GM12878 (cell line): ENCODE measurements around the gene FBXL3. TPM values are rescaled to one million over a fixed set of nuclear protein-coding genes. Genes with fewer than 3 reads are reported as not detected.

Source experiments
- ATAC-seq: fragments of 200-7000 bp; cut with Tn5 transposase; 3 replicates; pipeline ENCODE4 v1.9.1; 2020; ENCODE audit warnings: mild to moderate bottlenecking, moderate library complexity
- BruUV-seq: library from RNA; stranded (reverse); fragments of 400-500 nt; replicated peaks from 2 replicates; lab custom pipeline; 2021; lab: Mats Ljungman, UMichigan
- CTCF ChIA-PET: fragments of 300-600 bp; sonication (Branson Sonifier 250); formaldehyde crosslinking; extraction: SDS; loops from one replicate; lab custom pipeline; 2021; ENCODE audit warnings: inconsistent platforms; lab: Yijun Ruan, JAX
- POLR2A ChIA-PET: fragments of 350-600 bp; formaldehyde crosslinking; extraction: SDS; loops from one replicate; lab custom pipeline; 2021; ENCODE audit warnings: inconsistent platforms; lab: Charles Lee
- RAD21 ChIA-PET: fragments of 300-600 bp; sonication (Branson Sonifier 250); formaldehyde crosslinking; loops from one replicate; lab custom pipeline; 2023; ENCODE audit warnings: antibody characterized with exemption; ENCODE audit not compliant: unreplicated experiment; lab: Charles Lee
- SMC1A ChIA-PET: fragments of 300-600 bp; sonication (Branson Sonifier 250); formaldehyde crosslinking; loops from one replicate; lab custom pipeline; 2023; ENCODE audit not compliant: unreplicated experiment, uncharacterized antibody; lab: Charles Lee
- DNase-seq: peaks from one replicate; pipeline ENCODE4 v3.0.0-alpha.2; 2011; ENCODE audit warnings: low read depth, low spot score
- FAIRE-seq: peaks from 3 replicates; lab custom pipeline; 2011; peaks lifted over from hg19 to GRCh38; lab: Jason Lieb, UNC
- H2AFZ ChIP-seq: 2 replicates; pipeline ENCODE4 v1.6.0; 2011; ENCODE audit warnings: low read depth, low read length, control low read depth; ENCODE audit not compliant: control insufficient read depth
- H3K27ac ChIP-seq: 2 replicates; pipeline ENCODE4 v1.5.1; 2011; ENCODE audit warnings: control low read depth; ENCODE audit not compliant: control insufficient read depth, insufficient read depth
- H3K27me3 ChIP-seq, 2 experiments: replicated peaks in 1 of 2; 2 replicates each; pipeline versions ENCODE4 v1.6.0 to v1.6.1; 2011; ENCODE audit warnings: low read length in 1 of 2; ENCODE audit not compliant: control insufficient read depth in 2 of 2, insufficient read depth in 2 of 2
- H3K36me3 ChIP-seq, 2 experiments: 2 replicates each; pipeline ENCODE4 v1.5.1; 2011; ENCODE audit warnings: low read length in 1 of 2; ENCODE audit not compliant: control insufficient read depth in 2 of 2, insufficient read depth in 2 of 2
- H3K4me1 ChIP-seq: 2 replicates; pipeline ENCODE4 v1.6.1; 2011; ENCODE audit warnings: mild to moderate bottlenecking, low read length, moderate library complexity, mixed read lengths; ENCODE audit not compliant: control insufficient read depth, insufficient read depth
- H3K4me2 ChIP-seq: 2 replicates; pipeline ENCODE4 v1.6.0; 2011; ENCODE audit warnings: control low read depth; ENCODE audit not compliant: control insufficient read depth, insufficient read depth
- H3K4me3 ChIP-seq: fragments of 200-600 bp; sonication (generic); 2 replicates; pipeline ENCODE4 v1.5.1; 2016
- H3K79me2 ChIP-seq: 2 replicates; pipeline ENCODE4 v1.6.0; 2011; ENCODE audit warnings: low read length; ENCODE audit not compliant: control insufficient read depth, insufficient read depth
- H3K9ac ChIP-seq: 2 replicates; pipeline ENCODE4 v1.8.0; 2011; ENCODE audit warnings: low read length, control low read depth, mixed read lengths; ENCODE audit not compliant: control insufficient read depth, insufficient read depth
- H3K9me3 ChIP-seq: replicated peaks from 3 replicates; pipeline ENCODE4 v1.5.1; 2011; ENCODE audit warnings: mild to moderate bottlenecking, low read length; ENCODE audit not compliant: control insufficient read depth, insufficient read depth
- H4K20me1 ChIP-seq: 2 replicates; pipeline ENCODE4 v1.6.0; 2011; ENCODE audit not compliant: control insufficient read depth, insufficient read depth
- ASH2L ChIP-seq: fragments of 300-600, 200-600 bp; sonication (generic); IDR thresholded peaks from 2 replicates; pipeline ENCODE4 v1.6.1; 2017; ENCODE audit warnings: low read depth, mild to moderate bottlenecking, borderline replicate concordance
- BCL3 ChIP-seq: IDR thresholded peaks from 2 replicates; pipeline ENCODE4 v1.6.1; 2011; ENCODE audit warnings: borderline replicate concordance, low read depth, mild to moderate bottlenecking, moderate library complexity, low read length; ENCODE audit not compliant: insufficient read depth, poor library complexity, severe bottlenecking
- BHLHE40 ChIP-seq, 2 experiments: fragments of 450-650 bp in 1 of 2; IDR thresholded peaks; 2 replicates each; pipeline ENCODE4 v1.6.1; 2011 to 2017; ENCODE audit warnings: low read depth in 2 of 2, borderline replicate concordance in 1 of 2, improper control_type of control experiment in 1 of 2, low read length in 1 of 2, mild to moderate bottlenecking in 1 of 2
- CEBPB ChIP-seq, 2 experiments: fragments of 150-350 bp in 1 of 2; IDR thresholded peaks; 2 replicates each; pipeline ENCODE4 v1.6.1; 2012 to 2014; ENCODE audit warnings: low read depth in 2 of 2, low read length in 2 of 2, borderline replicate concordance in 1 of 2, inconsistent platforms in 1 of 2
- EED ChIP-seq: sonication (generic); IDR thresholded peaks from 2 replicates; pipeline ENCODE4 v1.6.1; 2016; ENCODE audit warnings: antibody characterized with exemption, low read depth
- GATAD2B ChIP-seq: fragments of 450-650 bp; conservative IDR thresholded peaks from 2 replicates; pipeline ENCODE4 v1.6.1; 2017; ENCODE audit warnings: low read depth, mild to moderate bottlenecking, moderate library complexity
- HDAC2 ChIP-seq: fragments of 200-600 bp; sonication (generic); IDR thresholded peaks from 2 replicates; pipeline ENCODE4 v1.6.1; 2017
- HDAC6 ChIP-seq: fragments of 200-600 bp; sonication (generic); IDR thresholded peaks from one replicate; pipeline ENCODE4 v1.8.0; 2017; ENCODE audit warnings: antibody characterized with exemption; ENCODE audit not compliant: unreplicated experiment
- HDGF ChIP-seq: fragments of 450-650 bp; IDR thresholded peaks from 2 replicates; pipeline ENCODE4 v1.6.1; 2016; ENCODE audit warnings: antibody characterized with exemption
- MTA3 ChIP-seq: IDR thresholded peaks from 2 replicates; pipeline ENCODE4 v1.6.1; 2012; ENCODE audit warnings: low read length, inconsistent platforms, borderline replicate concordance
- NBN ChIP-seq: fragments of 450-650 bp; IDR thresholded peaks from 2 replicates; pipeline ENCODE4 v1.6.1; 2016
- NFIC ChIP-seq: IDR thresholded peaks from 2 replicates; pipeline ENCODE4 v1.6.1; 2012; ENCODE audit warnings: low read depth, mild to moderate bottlenecking, inconsistent platforms, low read length, moderate library complexity
- PAX8 ChIP-seq: fragments of 450-650 bp; IDR thresholded peaks from 2 replicates; pipeline ENCODE4 v1.6.1; 2017; ENCODE audit warnings: mild to moderate bottlenecking, moderate library complexity
- SKIL ChIP-seq: fragments of 450-650 bp; IDR thresholded peaks from 2 replicates; pipeline ENCODE4 v1.6.1; 2017; ENCODE audit warnings: mild to moderate bottlenecking, low read depth, inconsistent platforms; ENCODE audit not compliant: poor library complexity, severe bottlenecking
- SMAD1 ChIP-seq: fragments of 450-650 bp; IDR thresholded peaks from 2 replicates; pipeline ENCODE4 v1.6.1; 2018; ENCODE audit warnings: mild to moderate bottlenecking, low read depth; ENCODE audit not compliant: partially characterized antibody
- SMARCA5 ChIP-seq: fragments of 450-650 bp; IDR thresholded peaks from 2 replicates; pipeline ENCODE4 v1.6.1; 2017; ENCODE audit warnings: mild to moderate bottlenecking
- SREBF1 ChIP-seq: IDR thresholded peaks from 2 replicates; pipeline ENCODE4 v1.6.1; 2012; ENCODE audit warnings: mild to moderate bottlenecking, low read length
- SUPT20H ChIP-seq: IDR thresholded peaks from 2 replicates; pipeline ENCODE4 v1.6.1; 2011; ENCODE audit warnings: low read depth, mild to moderate bottlenecking, low read length, moderate library complexity, borderline replicate concordance; ENCODE audit not compliant: control insufficient read depth
- TAF1 ChIP-seq: IDR thresholded peaks from 2 replicates; pipeline ENCODE4 v1.6.1; 2011; ENCODE audit warnings: mild to moderate bottlenecking, low read depth, low read length, borderline replicate concordance
- YBX1 ChIP-seq: fragments of 450-650 bp; IDR thresholded peaks from 2 replicates; pipeline ENCODE4 v1.6.1; 2016; ENCODE audit warnings: antibody characterized with exemption
- ZNF24 ChIP-seq: fragments of 450-650 bp; IDR thresholded peaks from 2 replicates; pipeline ENCODE4 v1.6.1; 2017; ENCODE audit warnings: antibody characterized with exemption, mild to moderate bottlenecking
- ZZZ3 ChIP-seq: IDR thresholded peaks from 2 replicates; pipeline ENCODE4 v1.6.1; 2011; ENCODE audit warnings: low read depth; ENCODE audit not compliant: control insufficient read depth, insufficient read length
- WGBS: methylation state at CpG from one replicate; pipeline ENCODE4 v1.1.6; 2016; ENCODE audit warnings: low lambda C conversion rate; ENCODE audit not compliant: insufficient replicate concordance, insufficient coverage; ENCODE audit errors: missing lambda C conversion rate; 5-methylcytosine and 5-hydroxymethylcytosine counted together
- in situ Hi-C: fragments of 300-500 bp; cut with MboI; formaldehyde crosslinking; loops from 9 replicates; pipeline ENCODE4 v1.14.3; 2018; ENCODE audit warnings: mixed read lengths
- intact Hi-C: fragments of 100-400 bp; cut with micrococcal nuclease; formaldehyde crosslinking; loops from one replicate; pipeline ENCODE4 v1.14.2; 2022; ENCODE audit not compliant: unreplicated experiment
- polyA plus RNA-seq, 11 experiments: library from polyadenylated mRNA; depleted of rRNA in 4 of 11; unstranded in 6 of 11; stranded (reverse) in 5 of 11; fragments of >200 nt; fragmentation: Nextera tagmentation in 4 of 11; fragmentation: Illumina TruSeq in 1 of 11; extraction: Ambion mirVana in 4 of 11; extraction: Trizol in 1 of 11; gene quantifications; 1 replicate in 1 of 11; 2 replicates in 10 of 11; pipeline versions ENCODE4 v1.2.1 to v1.2.3, GENCODE V29; 2011 to 2016; ENCODE audit warnings: inconsistent platforms in 2 of 11, missing spikeins in 2 of 11, low read depth in 1 of 11
- total RNA-seq, 4 experiments: library from RNA; depleted of rRNA in 3 of 4; stranded (reverse); fragments of >200 nt in 3 of 4; fragmentation: Illumina TruSeq in 1 of 4; extraction: Trizol in 1 of 4; gene quantifications; 2 replicates each; pipeline versions ENCODE4 v1.2.1 to v1.2.3, GENCODE V29; 2013 to 2021

FBXL3 gene
- total and polyA plus RNA-seq, 10 of the 15 experiments (the other 5 are each of a cell fraction or from before 2014, with no cell fraction given) = 9.0 to 26.4 (median 19.7) TPM

GRCh38 chr13:77001963-77002587 is 24.9 kb downstream of the FBXL3 start (continued):
- TF ChIP-seq ASH2L (no peak), SMARCA5 (no peak), TAF1 (no peak), SREBF1 (no peak), NBN (no peak), GATAD2B (no peak)

- CTCF ChIA-PET = interaction anchor here (0.9 to 5.7 kb wide), 12 partner anchors 9 to 179 kb away, joined by 3 to 47 read pairs (median 6); partner anchors contain the start of gene CLN5
- Histone ChIP-seq H3K4me3 (no peak overlapping the region), H3K27me3 (no peaks in the 10 kb centered on the region), H3K9ac (no peak overlapping the region), H3K27ac (no peak overlapping the region), H3K4me2 (no peak overlapping the region), H4K20me1 (no peaks in the 10 kb centered on the region), H3K4me1 (0 out of 2 replicates have a peak, but pooled peaks cover 3% of the 10 kb centered on the region), H3K36me3 (peaks cover 1 to 12% of the 10 kb centered on the region in 2 experiments), H3K9me3 (no peaks in the 10 kb centered on the region), H3K79me2 (no peaks in the 10 kb centered on the region), H2AFZ (no peak overlapping the region)
- BruUV-seq = no TSS peak
- in situ Hi-C loops = loop anchor here (25.0 kb wide), 1 partner anchor 1636 kb away; no protein-coding TSS in a partner anchor
- SMC1A ChIA-PET = interaction anchor here (0.7 to 2.1 kb wide), 7 partner anchors 8 to 100 kb away, joined by 3 to 11 read pairs (median 4); partner anchors contain the start of gene CLN5
- intact Hi-C loops = no loop called here
- RAD21 ChIA-PET = interaction anchor here (0.8 to 1.8 kb wide), 6 partner anchors 9 to 98 kb away, joined by 3 to 9 read pairs (median 5); no protein-coding TSS in a partner anchor
- no peak for ATAC-seq
- 52% methylated on average over 4 of the region's 4 CpGs for WGBS
- TF ChIP-seq MTA3 = no peak
- no peak for TF ChIP-seq BHLHE40 (IDR thresholded peaks at IDR 0.05; ENCODE audit: borderline replicate concordance in 1 of 2, low read depth in 2 of 2, low read length in 1 of 2)
- no peak for TF ChIP-seq PAX8
- TF ChIP-seq EED = no peak
- no peak for TF ChIP-seq SMAD1
- TF ChIP-seq SKIL = no peak
- TF ChIP-seq BCL3 = no peak
- TF ChIP-seq HDAC2 = no peak
- no peak for TF ChIP-seq YBX1
- no peak for TF ChIP-seq HDGF
- TF ChIP-seq CEBPB (IDR thresholded peaks at IDR 0.05; ENCODE audit: borderline replicate concordance in 1 of 2, low read depth in 2 of 2, low read length in 2 of 2) = no peak
- no peak for TF ChIP-seq HDAC6
- TF ChIP-seq ZZZ3 = no peak
- TF ChIP-seq ZNF24 = no peak
- TF ChIP-seq NFIC = no peak
- TF ChIP-seq SUPT20H = no peak
- POLR2A ChIA-PET = interaction anchor here (2.1 kb wide), 1 partner anchor 9 kb away, joined by 16 read pairs; the partner anchor contains the start of gene CLN5
- no peak for DNase-seq
- FAIRE-seq = no peak
These were observed 25.4 kb downstream of the FBXL3 start for GRCh38 chr13:77001540-77001939.
